UCSD-AML1 (cell line): Measurements from ENCODE around the gene FBXO3.
"Not testable (repeated sequence)": the region's sequence is repeated elsewhere in the genome, so short reads cannot be mapped to it uniquely, and the experiment has no call there.

Experiments
- DNase-seq: peaks from one replicate; lab custom pipeline; 2025; ENCODE audit not compliant: unreplicated experiment; lab: John Stamatoyannopoulos, UW

Gene FBXO3

GRCh38 chr11:33773987-33774735 lies at the start of gene FBXO3:
FBXO3 (minus strand) TSS chr11:33774520; CDS start chr11:33774497, 23 bp downstream.
- DNase-seq: peak; percentile 86

- not testable (repeated sequence) for DNase-seq
Observed at GRCh38 chr11:33822981-33823380, 48.7 kb upstream of the FBXO3 start.

GRCh38 chr11:33819278-33820035 lies 45.1 kb upstream of the FBXO3 start:
- no peak for DNase-seq

GRCh38 chr11:33808228-33808828 lies 34.0 kb upstream of the FBXO3 start:
- peak; percentile 78 for DNase-seq

GRCh38 chr11:33804471-33804870 lies 30.2 kb upstream of the FBXO3 start:
- no peak for DNase-seq

GRCh38 chr11:33802194-33802950 lies 28.1 kb upstream of the FBXO3 start:
- no peak for DNase-seq

- no peak for DNase-seq
Observed at GRCh38 chr11:33801821-33802193, 27.5 kb upstream of the FBXO3 start.

GRCh38 chr11:33797879-33798278 lies 23.6 kb upstream of the FBXO3 start:
- DNase-seq: no peak

GRCh38 chr11:33790040-33790439 lies 15.7 kb upstream of the FBXO3 start:
- no peak for DNase-seq

- not testable (repeated sequence) for DNase-seq
Observed at GRCh38 chr11:33788095-33788494, 13.8 kb upstream of the FBXO3 start.

- no peak for DNase-seq
Observed at GRCh38 chr11:33787076-33787475, 12.8 kb upstream of the FBXO3 start.

- DNase-seq: no peak
Observed at GRCh38 chr11:33785609-33786008, 11.3 kb upstream of the FBXO3 start.

- no peak for DNase-seq
Observed at GRCh38 chr11:33779849-33780528, 5.7 kb upstream of the FBXO3 start.

GRCh38 chr11:33778675-33779074 lies 4.4 kb upstream of the FBXO3 start:
- DNase-seq: no peak

GRCh38 chr11:33777906-33778305 lies 3.6 kb upstream of the FBXO3 start:
- DNase-seq: no peak

- DNase-seq: no peak
Observed at GRCh38 chr11:33775832-33776470, 1.6 kb upstream of the FBXO3 start.

- DNase-seq: no peak
Observed at GRCh38 chr11:33775467-33775807, 1.1 kb upstream of the FBXO3 start.

- DNase-seq: no peak
Observed at GRCh38 chr11:33774736-33775466, 581 bp upstream of the FBXO3 start.

- no peak for DNase-seq
Observed at GRCh38 chr11:33773404-33773986, 825 bp downstream of the FBXO3 start.
